RWPE1 (cell line): Measurements from ENCODE around the gene DNAH1.

Experiments
- CTCF ChIA-PET: fragments of 350-600 bp; sonication (Branson Sonifier 250); formaldehyde crosslinking; extraction: SDS; loops from one replicate; lab custom pipeline; 2021; lab: Yijun Ruan, JAX
- POLR2A ChIA-PET: fragments of 400-600 bp; formaldehyde crosslinking; extraction: SDS; loops from one replicate; lab custom pipeline; 2020; ENCODE audit warnings: antibody characterized with exemption; ENCODE audit not compliant: low non-redundant PET; lab: Yijun Ruan, JAX
- DNase-seq: peaks from one replicate; pipeline ENCODE4 v3.0.0; 2012; ENCODE audit warnings: low spot score
- H3K27ac ChIP-seq: fragments of 450-650 bp; 2 replicates; pipeline ENCODE4 v1.5.1; 2017
- CTCF ChIP-seq: fragments of 450-650 bp; conservative IDR thresholded peaks from 2 replicates; pipeline ENCODE4 v1.5.1; 2017; ENCODE audit warnings: low read depth, mild to moderate bottlenecking

DNAH1 gene

DNA sequence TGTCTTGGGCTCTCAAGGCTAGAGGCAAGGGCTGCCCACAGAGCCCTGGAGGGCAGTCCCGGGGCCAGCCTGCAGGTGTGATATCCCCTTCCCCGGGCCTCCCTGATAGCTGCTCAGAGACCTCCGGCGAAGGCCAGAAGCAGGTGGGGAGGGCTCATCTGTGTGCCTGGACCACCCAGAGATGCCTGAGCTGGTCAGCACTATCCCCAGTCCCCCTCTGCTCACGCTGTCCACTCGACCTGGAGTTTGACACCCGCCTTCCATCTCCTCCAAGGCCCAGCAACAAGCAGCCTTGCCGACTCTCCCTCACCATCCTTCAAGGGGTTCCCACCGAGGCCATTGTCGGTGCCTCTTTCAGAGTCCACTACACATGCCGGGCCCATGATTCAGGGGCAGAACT lies 39.4 kb downstream of the DNAH1 start:
- CTCF ChIA-PET = no interaction called here
- no peak for TF ChIP-seq CTCF

GRCh38 chr3:52356126-52356525 lies 40.0 kb downstream of the DNAH1 start:
- H3K27ac ChIP-seq = no peak overlapping the region
- no peak for DNase-seq
- ChIA-PET CTCF (no interaction called here), POLR2A (no interaction called here)
- no peak for TF ChIP-seq CTCF

More for the DNA sequence above, 39.4 kb downstream of the DNAH1 start:
- no peak for DNase-seq
- POLR2A ChIA-PET = no interaction called here
- no peak overlapping the region for H3K27ac ChIP-seq

- no peak for TF ChIP-seq CTCF
- ChIA-PET POLR2A (no interaction called here), CTCF (interaction anchor here (0.6 to 1.2 kb wide), 2 partner anchors 18 to 90 kb away, joined by 3 read pairs; no protein-coding TSS in a partner anchor)
- no peak for DNase-seq
- no peak overlapping the region for H3K27ac ChIP-seq
Observed at GRCh38 chr3:52357151-52358080, 41.3 kb downstream of the DNAH1 start.

- CTCF ChIA-PET = no interaction called here
- DNase-seq = no peak
- POLR2A ChIA-PET = no interaction called here
- TF ChIP-seq CTCF = no peak
- H3K27ac ChIP-seq = no peak overlapping the region
Observed at GRCh38 chr3:52358362-52358940, 42.3 kb downstream of the DNAH1 start.

DNA sequence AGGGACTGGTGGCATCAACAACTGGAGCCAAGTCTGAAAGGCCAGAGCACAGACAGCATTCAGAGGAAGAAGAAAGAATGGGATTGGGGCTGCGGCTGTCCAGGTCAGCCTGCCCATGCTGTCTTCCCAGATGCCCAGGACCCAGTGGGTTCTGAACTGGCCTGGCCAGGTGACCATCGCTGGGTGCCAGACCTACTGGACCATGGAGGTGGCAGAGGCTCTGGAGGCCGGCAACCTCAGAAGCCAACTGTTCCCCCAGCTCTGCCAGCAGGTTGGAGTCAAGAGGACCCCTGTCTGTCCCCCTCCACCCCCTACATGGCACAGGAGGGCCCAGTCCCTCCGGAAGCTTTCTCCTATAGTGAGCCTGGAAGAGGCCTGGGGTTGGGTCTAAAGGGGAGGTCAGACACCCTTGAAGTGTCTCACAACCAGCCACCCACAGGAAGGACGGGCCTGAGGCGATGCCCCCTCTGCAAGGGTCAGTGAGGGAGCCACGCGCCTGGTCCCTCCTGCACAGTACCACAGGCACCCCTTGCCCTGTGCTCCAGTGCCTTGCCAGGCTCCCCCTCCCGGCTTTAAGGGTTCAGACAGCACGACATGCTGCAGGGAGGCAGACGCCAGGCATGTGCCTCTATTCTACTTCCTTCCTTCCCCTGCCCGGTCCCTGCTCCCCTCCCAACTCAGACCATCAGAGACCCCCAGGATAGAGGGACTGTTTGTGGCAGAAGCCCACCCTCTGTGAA lies 43.2 kb downstream of the DNAH1 start:
- TF ChIP-seq CTCF = no peak
- no peak overlapping the region for H3K27ac ChIP-seq
- POLR2A ChIA-PET = no interaction called here
- no peak for DNase-seq
- CTCF ChIA-PET = no interaction called here

GRCh38 chr3:52361011-52361410 lies 44.9 kb downstream of the DNAH1 start:
- no peak for TF ChIP-seq CTCF
- POLR2A ChIA-PET = interaction anchor here (0.8 kb wide), 1 partner anchor 164 kb away, joined by 6 read pairs; no protein-coding TSS in a partner anchor
- CTCF ChIA-PET = interaction anchor here (0.6 kb wide), 1 partner anchor 191 kb away, joined by 3 read pairs; no protein-coding TSS in a partner anchor
- no peak overlapping the region for H3K27ac ChIP-seq
- DNase-seq = no peak
